Kidney (tissue), 14 donors: ENCODE measurements around the gene TYW5. TPM values are rescaled to one million over a fixed set of nuclear protein-coding genes. Genes with fewer than 3 reads are reported as not detected.

Experiments used
- DNase-seq, 5 donors: peaks; one replicate each; pipeline ENCODE4 v3.0.0-alpha.2; 2013 to 2020
- FAIRE-seq: peaks from 2 replicates; lab custom pipeline; 2012; peaks lifted over from hg19 to GRCh38; lab: Jason Lieb, UNC
- H3K27ac ChIP-seq, 2 donors: one replicate each; pipeline ENCODE4 v1.7.0; 2013; ENCODE audit warnings: low read depth in 2 of 2, low read length in 2 of 2, inconsistent platforms in 1 of 2
- H3K27me3 ChIP-seq: one replicate; pipeline ENCODE4 v1.7.1; 2013; ENCODE audit warnings: low read length, inconsistent platforms; ENCODE audit not compliant: control insufficient read depth, insufficient read depth
- H3K36me3 ChIP-seq, 3 donors: one replicate each; pipeline versions ENCODE4 v1.7.0 to v1.7.1; 2013; ENCODE audit warnings: low read length in 3 of 3, control low read depth in 1 of 3, inconsistent platforms in 1 of 3; ENCODE audit not compliant: insufficient read depth in 3 of 3, control insufficient read depth in 2 of 3
- H3K4me1 ChIP-seq, 3 donors: one replicate each; pipeline versions ENCODE4 v1.7.0 to v1.7.1; 2013; ENCODE audit warnings: low read length in 3 of 3, inconsistent platforms in 1 of 3, low read depth in 1 of 3; ENCODE audit not compliant: control insufficient read depth in 2 of 3, insufficient read depth in 2 of 3
- H3K4me3 ChIP-seq, 3 donors: one replicate each; pipeline versions ENCODE4 v1.7.0 to v1.8.1; 2013; ENCODE audit warnings: low read length in 3 of 3, control low read depth in 1 of 3, inconsistent platforms in 1 of 3
- H3K9ac ChIP-seq, 3 donors: one replicate each; pipeline versions ENCODE4 v1.7.0 to v1.7.1; 2013; ENCODE audit warnings: low read length in 3 of 3, control low read depth in 1 of 3, inconsistent platforms in 1 of 3
- H3K9me3 ChIP-seq, 3 donors: one replicate each; pipeline versions ENCODE4 v1.7.0 to v1.7.1; 2013; ENCODE audit warnings: low read length in 3 of 3, control low read depth in 1 of 3, inconsistent platforms in 1 of 3; ENCODE audit not compliant: control insufficient read depth in 2 of 3, insufficient read depth in 1 of 3
- CTCF ChIP-seq: IDR thresholded peaks from 3 replicates; pipeline ENCODE4 v1.5.1; 2012; ENCODE audit warnings: mild to moderate bottlenecking, moderate library complexity, borderline replicate concordance; ENCODE audit not compliant: insufficient read depth; ENCODE audit errors: extremely low read depth
- intact Hi-C: fragments of 100-400 bp; cut with DNase I; formaldehyde crosslinking; loops from one replicate; pipeline ENCODE4 v1.11.1; 2022
- polyA plus RNA-seq: library from polyadenylated mRNA; stranded (reverse); fragments of 350-450 nt; fragmentation: Illumina TruSeq; extraction: RNeasy Lipid Tissue Mini Kit (QIAGEN cat#74804); gene quantifications from one replicate; pipeline ENCODE4 v1.2.3, GENCODE V29; 2014; ENCODE audit warnings: low read depth, low replicate concordance; ENCODE audit not compliant: insufficient read depth
- total RNA-seq: library from RNA; stranded (reverse); fragmentation: NEBNext Ultra II Directional; extraction: Animal tissue kit (Norgen Biotek cat#: 25700); gene quantifications from one replicate; pipeline ENCODE4 v1.2.1, GENCODE V29; 2021
- donor health status: control.
- donor health status: control.
- donor health status: control.
- donor health status: control.
- donor health status: control.
- donor health status: DM: yes; HTN: yes; CAD: no.
- donor health status: Normal renal cell carcinoma (clear cell type).

Gene TYW5
- total and polyA plus RNA-seq, 2 donors from 2014 or later, result 6.8 to 8.0 TPM

- TF ChIP-seq CTCF, result no peak
- no peaks in the 10 kb centered on the region for H3K27me3 ChIP-seq
- DNase-seq (no peak), FAIRE-seq (no peak)
- H3K4me3 ChIP-seq, result no peak overlapping the region
- H3K9me3 ChIP-seq, result no peaks in the 10 kb centered on the region
- intact Hi-C loops, result no loop called here
- no peak overlapping the region for H3K27ac ChIP-seq
- no peaks in the 10 kb centered on the region for H3K4me1 ChIP-seq
- no peak overlapping the region for H3K9ac ChIP-seq
- no peaks in the 10 kb centered on the region for H3K36me3 ChIP-seq
Observed at GRCh38 chr2:199895406-199895805, 59.9 kb downstream of the TYW5 start.

- TF ChIP-seq CTCF, result no peak
- Histone ChIP-seq H3K27me3 (no peaks in the 10 kb centered on the region), H3K27ac (no peak overlapping the region), H3K9me3 (no peaks in the 10 kb centered on the region), H3K4me3 (no peak overlapping the region), H3K36me3 (no peaks in the 10 kb centered on the region), H3K4me1 (no peaks in the 10 kb centered on the region), H3K9ac (no peak overlapping the region)
- FAIRE-seq (no peak), DNase-seq (no peak)
- intact Hi-C loops, result no loop called here
Observed at GRCh38 chr2:199883474-199884212, 71.6 kb downstream of the TYW5 start.

- no peak overlapping the region for H3K27ac ChIP-seq
- DNase-seq (no peak), FAIRE-seq (no peak)
- no peaks in the 10 kb centered on the region for H3K27me3 ChIP-seq
- H3K4me1 ChIP-seq, result no peaks in the 10 kb centered on the region
- no peak overlapping the region for H3K4me3 ChIP-seq
- no peak overlapping the region for H3K9ac ChIP-seq
- peaks cover 0 to 4% (median 0%) of the 10 kb centered on the region in 3 donors for H3K9me3 ChIP-seq
- no peak for TF ChIP-seq CTCF
- intact Hi-C loops, result no loop called here
- H3K36me3 ChIP-seq, result no peaks in the 10 kb centered on the region
Observed at GRCh38 chr2:199882667-199883066, 72.6 kb downstream of the TYW5 start.

Other genes with a start within 250 kb of the TYW5 start
- 3.4 TPM for gene FTCDNL1, start 104.3 kb downstream of the TYW5 start, total RNA-seq
- gene FTCDNL1, start 104.3 kb downstream of the TYW5 start, polyA plus RNA-seq, result 4.1 TPM
- 11.5 TPM for gene C2orf69, start 44.2 kb downstream of the TYW5 start, total RNA-seq
- 4.9 TPM for gene C2orf69, start 44.2 kb downstream of the TYW5 start, polyA plus RNA-seq
- gene MAIP1, start 91 bp upstream of the TYW5 start, total RNA-seq, result 16.0 TPM
- gene MAIP1, start 91 bp upstream of the TYW5 start, polyA plus RNA-seq, result 43.1 TPM